Fibroblast of skin of scalp (primary cell): ENCODE data around the gene SVOP. TPM values are rescaled to one million over a fixed set of nuclear protein-coding genes. Genes with fewer than 3 reads are reported as not detected.
"Not testable (repeated sequence)": the region's sequence is repeated elsewhere in the genome, so short reads cannot be mapped to it uniquely, and the experiment has no call there.

Source experiments
- DNase-seq: peaks from one replicate; pipeline ENCODE4 v3.0.0-alpha.2; 2013
- polyA plus RNA-seq, 2 experiments: library from polyadenylated mRNA; unstranded; fragments of 120-200 nt; gene quantifications; one replicate each; pipeline ENCODE4 v1.2.1, GENCODE V29; 2013; ENCODE audit not compliant: insufficient read length in 2 of 2

The SVOP gene
- polyA plus RNA-seq (2013, experiment 1 of 2; ENCODE audit: insufficient read length) = 0.04 TPM
- polyA plus RNA-seq (2013, experiment 2 of 2; ENCODE audit: insufficient read length) = 0.06 TPM

GRCh38 chr12:109020796-109021380 is at the start of gene SVOP:
SVOP (minus strand) TSS chr12:109021068; CDS start chr12:109020868, 200 bp downstream.
- DNase-seq = peak; percentile 81

GRCh38 chr12:109069307-109070271 is 48.7 kb upstream of the SVOP start:
- DNase-seq = no peak

GRCh38 chr12:109065853-109066193 is 45.0 kb upstream of the SVOP start:
- no peak for DNase-seq

- no peak for DNase-seq
Observed at GRCh38 chr12:109065154-109065852, 44.4 kb upstream of the SVOP start.

- no peak for DNase-seq
Observed at GRCh38 chr12:109064143-109064542, 43.3 kb upstream of the SVOP start.

GRCh38 chr12:109058773-109059172 is 37.9 kb upstream of the SVOP start:
- DNase-seq = no peak

GRCh38 chr12:109057376-109057775 is 36.5 kb upstream of the SVOP start:
- no peak for DNase-seq

GRCh38 chr12:109056891-109057290 is 36.0 kb upstream of the SVOP start:
- no peak for DNase-seq

GRCh38 chr12:109054520-109054919 is 33.7 kb upstream of the SVOP start:
- DNase-seq = no peak

- DNase-seq = not testable (repeated sequence)
Observed at GRCh38 chr12:109054124-109054513, 33.3 kb upstream of the SVOP start.

GRCh38 chr12:109053382-109054123 is 32.7 kb upstream of the SVOP start:
- DNase-seq = no peak

- peak; percentile 87 for DNase-seq
Observed at GRCh38 chr12:109052414-109053323, 31.8 kb upstream of the SVOP start, which contains the start of gene USP30. USP30 (plus strand) TSS chr12:109052576; CDS start chr12:109052679, 103 bp downstream.

- no peak for DNase-seq
Observed at GRCh38 chr12:109052097-109052413, 31.2 kb upstream of the SVOP start.

- DNase-seq = not testable (repeated sequence)
Observed at GRCh38 chr12:109049794-109050193, 28.9 kb upstream of the SVOP start.

- DNase-seq = not testable (repeated sequence)
Observed at GRCh38 chr12:109048706-109049105, 27.8 kb upstream of the SVOP start.

- DNase-seq = no peak
Observed at GRCh38 chr12:109047081-109047805, 26.4 kb upstream of the SVOP start.

- DNase-seq = no peak
Observed at GRCh38 chr12:109044241-109044640, 23.4 kb upstream of the SVOP start.

- DNase-seq = no peak
Observed at GRCh38 chr12:109036975-109037374, 16.1 kb upstream of the SVOP start.

- DNase-seq = no peak
Observed at GRCh38 chr12:109033239-109034196, 12.7 kb upstream of the SVOP start.
